SU-DHL-6 (cell line): ENCODE measurements around the gene DNAH3.
"Not testable (repeated sequence)": the region's sequence is repeated elsewhere in the genome, so short reads cannot be mapped to it uniquely, and the experiment has no call there.

ENCODE experiments used
- H2AFZ ChIP-seq: fragments of 200-600 bp; sonication (generic); 2 replicates; pipeline ENCODE4 v1.6.1; 2014; ENCODE audit warnings: low read depth, mild to moderate bottlenecking, moderate library complexity, mixed read lengths, antibody characterized with exemption, low read length; ENCODE audit not compliant: severe bottlenecking
- H3F3A ChIP-seq: fragments of 200-600 bp; shearing (Covaris generic); 2 replicates; pipeline ENCODE4 v1.6.0; 2016; ENCODE audit warnings: antibody characterized with exemption, mild to moderate bottlenecking; ENCODE audit not compliant: insufficient read depth
- H3K27ac ChIP-seq: fragments of 200-600 bp; sonication (generic); 2 replicates; pipeline ENCODE4 v1.5.1; 2016; ENCODE audit warnings: low read depth, mild to moderate bottlenecking, low read length, moderate library complexity, mixed read lengths
- H3K27me3 ChIP-seq: fragments of 200-600 bp; sonication (generic), shearing (Covaris generic); 2 replicates; pipeline ENCODE4 v1.6.0; 2014; ENCODE audit warnings: mild to moderate bottlenecking, low read length
- H3K36me3 ChIP-seq: fragments of 200-600 bp; sonication (generic); 2 replicates; pipeline ENCODE4 v1.6.1; 2014; ENCODE audit warnings: mild to moderate bottlenecking, low read length, mixed read lengths
- H3K4me2 ChIP-seq: fragments of 300-600, 200-600 bp; shearing (Covaris generic), sonication (generic); 2 replicates; pipeline ENCODE4 v1.6.0; 2014; ENCODE audit warnings: low read length, low read depth, mild to moderate bottlenecking; ENCODE audit not compliant: poor library complexity, severe bottlenecking
- H3K4me3 ChIP-seq: fragments of 200-600 bp; sonication (generic); 2 replicates; pipeline ENCODE4 v1.5.1; 2014; ENCODE audit warnings: antibody characterized with exemption, low read length, mild to moderate bottlenecking, mixed read lengths; ENCODE audit not compliant: insufficient read depth, poor library complexity, severe bottlenecking
- H3K79me2 ChIP-seq: fragments of 200-600 bp; sonication (generic); 2 replicates; pipeline ENCODE4 v1.6.1; 2014; ENCODE audit warnings: mild to moderate bottlenecking, low read length, moderate library complexity; ENCODE audit not compliant: insufficient read depth
- H3K9ac ChIP-seq: fragments of 200-600 bp; sonication (generic); 2 replicates; pipeline ENCODE4 v1.7.0; 2014; ENCODE audit warnings: mild to moderate bottlenecking, low read length
- H3K9me2 ChIP-seq: fragments of 200-600 bp; sonication (generic); replicated peaks from 2 replicates; pipeline ENCODE4 v1.6.1; 2014; ENCODE audit warnings: low read length; ENCODE audit not compliant: insufficient read depth
- H3K9me3 ChIP-seq: fragments of 200-600 bp; sonication (generic); 2 replicates; pipeline ENCODE4 v1.6.1; 2014; ENCODE audit warnings: low read length, mixed read lengths; ENCODE audit not compliant: insufficient read depth
- H4K20me1 ChIP-seq: fragments of 200-600 bp; sonication (generic); 2 replicates; pipeline ENCODE4 v1.6.1; 2014; ENCODE audit warnings: low read depth, mild to moderate bottlenecking, antibody characterized with exemption, low read length, moderate library complexity, mixed read lengths
- EZH2phosphoT487 ChIP-seq: fragments of 200-600 bp; sonication (generic), shearing (Covaris generic); conservative IDR thresholded peaks from 2 replicates; pipeline ENCODE4 v1.6.1; 2018; ENCODE audit warnings: mild to moderate bottlenecking, antibody characterized with exemption, low read length, moderate library complexity, mixed read lengths
- TF ChIP-seq, protein P1 (sequence below): fragments of 200-600 bp; sonication (generic); IDR thresholded peaks from one replicate; pipeline ENCODE4 v1.5.1; 2017; ENCODE audit warnings: antibody characterized with exemption, mild to moderate bottlenecking, low read length, moderate library complexity; ENCODE audit not compliant: insufficient read depth, poor library complexity, severe bottlenecking

The DNAH3 gene

GRCh38 chr16:20930365-20930690, 220.3 kb downstream of the DNAH3 start:
- H4K20me1 ChIP-seq: no peaks in the 10 kb centered on the region
- H3K4me3 ChIP-seq: no peak overlapping the region
- H3K79me2 ChIP-seq: no peaks in the 10 kb centered on the region
- no peak for TF ChIP-seq EZH2phosphoT487
- TF ChIP-seq, protein P1, sequence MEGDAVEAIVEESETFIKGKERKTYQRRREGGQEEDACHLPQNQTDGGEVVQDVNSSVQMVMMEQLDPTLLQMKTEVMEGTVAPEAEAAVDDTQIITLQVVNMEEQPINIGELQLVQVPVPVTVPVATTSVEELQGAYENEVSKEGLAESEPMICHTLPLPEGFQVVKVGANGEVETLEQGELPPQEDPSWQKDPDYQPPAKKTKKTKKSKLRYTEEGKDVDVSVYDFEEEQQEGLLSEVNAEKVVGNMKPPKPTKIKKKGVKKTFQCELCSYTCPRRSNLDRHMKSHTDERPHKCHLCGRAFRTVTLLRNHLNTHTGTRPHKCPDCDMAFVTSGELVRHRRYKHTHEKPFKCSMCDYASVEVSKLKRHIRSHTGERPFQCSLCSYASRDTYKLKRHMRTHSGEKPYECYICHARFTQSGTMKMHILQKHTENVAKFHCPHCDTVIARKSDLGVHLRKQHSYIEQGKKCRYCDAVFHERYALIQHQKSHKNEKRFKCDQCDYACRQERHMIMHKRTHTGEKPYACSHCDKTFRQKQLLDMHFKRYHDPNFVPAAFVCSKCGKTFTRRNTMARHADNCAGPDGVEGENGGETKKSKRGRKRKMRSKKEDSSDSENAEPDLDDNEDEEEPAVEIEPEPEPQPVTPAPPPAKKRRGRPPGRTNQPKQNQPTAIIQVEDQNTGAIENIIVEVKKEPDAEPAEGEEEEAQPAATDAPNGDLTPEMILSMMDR: no peak
- H3K9ac ChIP-seq: no peak overlapping the region
- no peaks in the 10 kb centered on the region for H3K9me3 ChIP-seq
- no peaks in the 10 kb centered on the region for H3K36me3 ChIP-seq
- H3F3A ChIP-seq: no peaks in the 10 kb centered on the region
- H3K27me3 ChIP-seq: no peaks in the 10 kb centered on the region
- H3K27ac ChIP-seq: no peak overlapping the region
- H2AFZ ChIP-seq: no peak overlapping the region
- H3K9me2 ChIP-seq: no peaks in the 10 kb centered on the region
- H3K4me2 ChIP-seq: no peak overlapping the region

DNA sequence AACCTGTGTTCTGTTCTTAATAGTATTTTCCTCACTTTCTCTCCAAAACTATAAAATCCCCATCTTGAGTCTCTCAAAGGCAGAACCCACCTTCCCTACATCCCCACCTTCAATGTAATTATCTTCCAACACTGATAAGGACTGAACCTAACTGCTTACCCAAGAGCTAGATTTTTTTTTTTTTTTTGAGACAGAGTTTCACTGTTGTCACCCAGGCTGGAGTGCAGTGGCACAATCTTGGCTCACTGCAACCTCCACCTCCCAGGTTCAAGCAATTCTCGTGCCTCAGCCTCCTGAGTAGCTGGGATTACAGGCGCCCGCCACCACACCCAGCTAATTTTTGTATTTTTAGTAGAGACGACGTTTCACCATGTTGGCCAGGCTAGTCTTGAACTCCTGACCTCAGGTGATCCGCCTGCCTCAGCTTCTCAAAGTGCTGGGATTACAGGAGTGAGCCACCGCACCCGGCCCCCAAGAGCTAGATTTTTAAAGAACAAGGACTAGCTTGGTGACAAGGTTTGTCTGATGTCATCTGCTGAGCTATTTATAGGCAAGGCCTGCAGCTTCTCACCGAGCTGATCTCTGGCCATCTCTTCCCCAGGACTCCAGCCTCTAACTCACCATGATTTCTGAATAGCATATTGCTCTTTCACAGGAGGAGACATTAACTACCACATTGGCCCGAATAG, 220.8 kb downstream of the DNAH3 start:
- not testable (repeated sequence) for H4K20me1 ChIP-seq, H3K9me3 ChIP-seq, H2AFZ ChIP-seq, H3F3A ChIP-seq, H3K4me3 ChIP-seq, H3K4me2 ChIP-seq, H3K36me3 ChIP-seq, H3K27ac ChIP-seq, H3K27me3 ChIP-seq, H3K9me2 ChIP-seq, H3K9ac ChIP-seq, H3K79me2 ChIP-seq

GRCh38 chr16:20928774-20929411, 221.8 kb downstream of the DNAH3 start:
- no peaks in the 10 kb centered on the region for H3K36me3 ChIP-seq
- no peak overlapping the region for H3K4me3 ChIP-seq
- H3K27ac ChIP-seq: no peak overlapping the region
- H4K20me1 ChIP-seq: no peaks in the 10 kb centered on the region
- H3K9me3 ChIP-seq: no peaks in the 10 kb centered on the region
- no peaks in the 10 kb centered on the region for H3K79me2 ChIP-seq
- no peaks in the 10 kb centered on the region for H3F3A ChIP-seq
- TF ChIP-seq EZH2phosphoT487: no peak
- TF ChIP-seq, protein P1: no peak
- no peaks in the 10 kb centered on the region for H3K27me3 ChIP-seq
- no peaks in the 10 kb centered on the region for H3K9me2 ChIP-seq
- no peak overlapping the region for H3K4me2 ChIP-seq
- no peak overlapping the region for H3K9ac ChIP-seq
- H2AFZ ChIP-seq: no peak overlapping the region

GRCh38 chr16:20925751-20926150, 224.9 kb downstream of the DNAH3 start:
- Histone ChIP-seq H3K27me3 (no peaks in the 10 kb centered on the region), H3K4me2 (no peak overlapping the region), H3K4me3 (no peak overlapping the region), H3K27ac (no peak overlapping the region), H3F3A (no peaks in the 10 kb centered on the region), H4K20me1 (no peaks in the 10 kb centered on the region), H3K9me2 (no peaks in the 10 kb centered on the region), H3K9me3 (no peaks in the 10 kb centered on the region), H3K9ac (no peak overlapping the region), H2AFZ (no peak overlapping the region), H3K79me2 (no peaks in the 10 kb centered on the region), H3K36me3 (no peaks in the 10 kb centered on the region)
- no peak for TF ChIP-seq EZH2phosphoT487
- TF ChIP-seq, protein P1: no peak
